Brain microvascular endothelial cell (primary cell): ENCODE data around the gene CALD1.

Experiments
- DNase-seq: peaks from one replicate; pipeline ENCODE4 v3.0.0-alpha.2; 2020
- H3K27ac ChIP-seq: fragments of 250-450 bp; sonication (Bioruptor Pico); 2 replicates; pipeline ENCODE4 v1.5.1; 2020; ENCODE audit warnings: mild to moderate bottlenecking, moderate library complexity
- H3K27me3 ChIP-seq: fragments of 250-450 bp; sonication (Bioruptor Pico); replicated peaks from 2 replicates; pipeline ENCODE4 v1.5.1; 2020; ENCODE audit warnings: mild to moderate bottlenecking
- H3K36me3 ChIP-seq: fragments of 250-450 bp; sonication (Bioruptor Pico); replicated peaks from 2 replicates; pipeline ENCODE4 v1.5.1; 2020; ENCODE audit warnings: mild to moderate bottlenecking
- H3K4me3 ChIP-seq: 2 replicates; pipeline ENCODE4 v1.5.1; 2011; ENCODE audit warnings: low read depth, mild to moderate bottlenecking, control low read depth, low read length, moderate library complexity
- in situ Hi-C: cut with HindIII; loops from 2 replicates; pipeline ENCODE4 v1.10.0; 2017; ENCODE audit warnings: low sequenced_read_pairs, low pct_ligation_motif_present
- TF ChIP-seq, protein P1 (sequence below): IDR thresholded peaks from 2 replicates; pipeline ENCODE4 v1.5.1; 2011; ENCODE audit warnings: low read depth, mild to moderate bottlenecking, moderate library complexity, low read length, control low read depth, inconsistent platforms; ENCODE audit errors: missing control alignments

The CALD1 gene

DNA sequence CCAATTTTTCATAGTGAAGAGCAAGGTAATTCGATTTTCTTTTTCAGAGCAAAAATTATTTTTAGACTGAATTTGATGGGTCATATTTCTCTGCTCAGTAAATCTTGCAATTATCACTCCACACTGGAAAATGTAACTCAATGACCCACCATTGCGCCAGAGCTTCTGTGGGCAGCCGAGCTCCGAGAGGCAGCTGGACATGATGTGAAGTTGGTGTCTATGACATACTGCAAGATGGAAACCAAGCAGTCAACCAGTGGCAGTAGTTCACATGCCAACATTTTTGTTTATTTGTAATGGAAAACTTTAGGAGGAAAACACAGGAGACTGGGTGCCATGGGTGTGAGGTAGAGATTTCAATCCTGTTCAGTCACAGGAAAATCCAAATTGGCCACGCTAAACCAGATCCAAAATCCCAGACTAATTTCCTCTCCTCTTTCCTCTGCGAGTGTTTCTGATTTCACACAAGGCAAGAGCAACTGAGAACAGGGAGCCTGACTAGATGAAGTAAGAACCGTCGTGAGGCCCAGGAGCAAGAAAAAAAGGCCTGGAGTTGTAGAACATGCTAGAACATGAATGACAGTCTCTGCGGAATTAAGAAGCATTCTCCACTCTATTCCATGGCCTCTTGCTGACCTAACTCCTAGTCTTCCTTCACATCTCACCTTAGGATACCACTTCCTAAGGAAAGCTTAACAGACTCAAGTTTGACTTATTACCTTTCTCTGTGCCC lies 39.3 kb downstream of the CALD1 start:
- no peak overlapping the region for H3K27ac ChIP-seq
- in situ Hi-C loops: no loop called here

DNA sequence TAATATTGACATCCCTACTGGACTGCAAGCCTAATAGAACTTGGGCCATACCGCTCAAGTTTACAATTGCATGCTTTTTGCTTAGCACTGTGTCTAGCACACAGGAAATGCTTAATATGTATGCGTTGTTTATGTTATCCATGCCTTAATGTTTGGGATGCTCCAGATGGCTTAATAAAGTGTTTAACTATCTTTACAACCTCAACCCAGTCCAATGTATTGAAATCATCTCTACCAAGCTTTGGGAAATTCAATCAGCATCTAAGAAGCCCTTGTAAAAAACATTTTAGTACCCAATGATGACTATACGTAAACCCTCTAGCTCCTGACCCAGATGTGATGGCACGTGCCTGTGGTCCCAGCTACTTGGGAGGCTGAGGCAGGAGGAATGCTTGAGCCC lies 40.0 kb downstream of the CALD1 start:
- DNase-seq: no peak
- no peak overlapping the region for H3K27ac ChIP-seq
- H3K36me3 ChIP-seq: peaks cover 26% of the 10 kb centered on the region
- no peaks in the 10 kb centered on the region for H3K27me3 ChIP-seq
- in situ Hi-C loops: no loop called here
- no peak overlapping the region for H3K4me3 ChIP-seq
- TF ChIP-seq, protein P1, sequence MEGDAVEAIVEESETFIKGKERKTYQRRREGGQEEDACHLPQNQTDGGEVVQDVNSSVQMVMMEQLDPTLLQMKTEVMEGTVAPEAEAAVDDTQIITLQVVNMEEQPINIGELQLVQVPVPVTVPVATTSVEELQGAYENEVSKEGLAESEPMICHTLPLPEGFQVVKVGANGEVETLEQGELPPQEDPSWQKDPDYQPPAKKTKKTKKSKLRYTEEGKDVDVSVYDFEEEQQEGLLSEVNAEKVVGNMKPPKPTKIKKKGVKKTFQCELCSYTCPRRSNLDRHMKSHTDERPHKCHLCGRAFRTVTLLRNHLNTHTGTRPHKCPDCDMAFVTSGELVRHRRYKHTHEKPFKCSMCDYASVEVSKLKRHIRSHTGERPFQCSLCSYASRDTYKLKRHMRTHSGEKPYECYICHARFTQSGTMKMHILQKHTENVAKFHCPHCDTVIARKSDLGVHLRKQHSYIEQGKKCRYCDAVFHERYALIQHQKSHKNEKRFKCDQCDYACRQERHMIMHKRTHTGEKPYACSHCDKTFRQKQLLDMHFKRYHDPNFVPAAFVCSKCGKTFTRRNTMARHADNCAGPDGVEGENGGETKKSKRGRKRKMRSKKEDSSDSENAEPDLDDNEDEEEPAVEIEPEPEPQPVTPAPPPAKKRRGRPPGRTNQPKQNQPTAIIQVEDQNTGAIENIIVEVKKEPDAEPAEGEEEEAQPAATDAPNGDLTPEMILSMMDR: no peak

More for the DNA sequence above, 39.3 kb downstream of the CALD1 start:
- Histone ChIP-seq H3K27me3 (no peaks in the 10 kb centered on the region), H3K36me3 (peaks cover 26% of the 10 kb centered on the region), H3K4me3 (no peak overlapping the region)
- no peak for DNase-seq
- TF ChIP-seq, protein P1: no peak

DNA sequence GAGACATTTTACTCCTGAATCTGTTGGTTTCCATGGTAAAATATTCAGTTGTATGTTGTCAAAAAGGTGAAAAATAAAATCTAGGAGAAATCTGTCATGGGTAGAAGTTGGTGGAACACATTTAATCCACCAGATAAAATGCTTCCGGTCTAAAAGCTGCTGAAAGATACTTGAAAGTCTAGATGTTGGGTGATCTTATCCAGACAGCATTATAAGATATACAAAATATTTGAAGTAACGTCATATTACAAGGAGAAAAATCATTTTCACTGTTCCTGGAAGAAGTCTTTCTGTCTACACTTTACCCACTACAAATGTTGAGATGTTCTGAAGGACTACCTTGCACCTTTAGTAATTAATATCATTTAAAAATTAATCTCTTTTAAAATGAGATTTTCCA lies 40.9 kb downstream of the CALD1 start:
- no peak overlapping the region for H3K4me3 ChIP-seq
- no peaks in the 10 kb centered on the region for H3K27me3 ChIP-seq
- peaks cover 20% of the 10 kb centered on the region for H3K36me3 ChIP-seq
- in situ Hi-C loops: no loop called here
- TF ChIP-seq, protein P1: no peak
- DNase-seq: no peak
- no peak overlapping the region for H3K27ac ChIP-seq

DNA sequence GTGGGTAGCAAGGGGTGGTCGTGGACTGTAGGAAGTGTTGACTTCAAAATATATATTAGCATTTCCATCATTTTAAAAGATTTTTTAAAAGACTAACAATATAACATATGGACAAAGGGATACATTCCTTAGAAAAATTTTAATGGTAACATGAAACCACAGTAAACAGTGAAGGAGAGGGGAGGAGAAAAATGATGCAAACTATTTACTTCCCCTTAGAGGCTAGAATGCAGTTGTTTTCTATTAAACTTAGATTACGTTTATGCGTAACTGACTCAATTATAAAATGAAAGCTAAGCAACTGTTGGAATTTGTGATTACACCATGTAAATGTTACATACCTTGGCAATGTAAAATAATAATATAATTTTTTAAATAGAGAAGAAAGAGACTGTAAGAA lies 41.3 kb downstream of the CALD1 start:
- H3K27me3 ChIP-seq: no peaks in the 10 kb centered on the region
- H3K4me3 ChIP-seq: no peak overlapping the region
- H3K27ac ChIP-seq: no peak overlapping the region
- TF ChIP-seq, protein P1: no peak
- H3K36me3 ChIP-seq: peaks cover 18% of the 10 kb centered on the region
- no peak for DNase-seq
- in situ Hi-C loops: no loop called here

DNA sequence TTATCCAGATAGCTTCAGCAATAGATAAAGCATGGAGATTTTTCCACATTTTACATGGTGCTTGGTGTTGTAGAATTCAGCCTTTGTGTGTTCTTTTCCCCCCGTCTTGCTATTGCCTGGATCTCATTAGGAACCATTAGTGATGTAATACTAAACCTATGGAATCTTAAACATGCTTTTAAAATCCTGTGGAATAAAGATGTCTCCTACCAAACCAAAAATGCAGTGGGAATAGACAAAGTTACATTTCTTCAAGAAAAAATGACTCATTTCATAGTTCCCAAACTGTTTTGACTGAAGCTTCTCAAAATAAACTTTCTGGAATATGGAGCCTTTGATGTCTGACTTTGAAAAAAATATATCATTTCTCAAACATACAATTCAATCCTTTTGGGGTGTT lies 44.0 kb downstream of the CALD1 start:
- no peak overlapping the region for H3K4me3 ChIP-seq
- H3K27me3 ChIP-seq: no peaks in the 10 kb centered on the region
- peaks cover 18% of the 10 kb centered on the region for H3K36me3 ChIP-seq
- in situ Hi-C loops: no loop called here
- DNase-seq: no peak
- TF ChIP-seq, protein P1: no peak
- H3K27ac ChIP-seq: peak overlapping the region; percentile 91

DNA sequence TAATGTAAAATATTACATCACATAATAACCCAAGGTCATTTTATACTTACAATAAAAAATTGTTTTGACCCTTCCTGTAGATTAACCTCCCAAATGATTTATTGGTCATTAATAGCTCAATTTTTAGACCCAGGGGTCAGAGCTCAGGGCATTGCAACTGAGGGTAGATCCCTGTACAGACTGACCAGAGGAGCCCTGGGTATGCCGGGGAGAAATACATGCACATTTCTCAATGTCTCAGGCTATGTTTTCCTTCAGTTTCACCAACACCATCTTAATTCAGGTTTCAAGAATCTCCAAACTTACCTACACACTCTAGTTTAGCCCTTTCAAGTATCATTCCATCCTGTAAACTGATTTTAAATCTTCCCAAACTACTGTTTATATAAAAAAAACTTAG lies 46.2 kb downstream of the CALD1 start:
- in situ Hi-C loops: no loop called here
- Histone ChIP-seq H3K27me3 (no peaks in the 10 kb centered on the region), H3K27ac (peak overlapping the region; percentile 91), H3K4me3 (no peak overlapping the region), H3K36me3 (peaks cover 2% of the 10 kb centered on the region)
- TF ChIP-seq, protein P1: no peak
- DNase-seq: no peak
